ENCODE results near the gene PIGC. TPM values are rescaled to one million over a fixed set of nuclear protein-coding genes. Genes with fewer than 3 reads are reported as not detected.
"Not testable (repeated sequence)": the region's sequence is repeated elsewhere in the genome, so short reads cannot be mapped to it uniquely, and the experiment has no call there.

PIGC gene
- total and polyA plus RNA-seq, 9 donors = 22.7 to 31.6 (median 26.0) TPM

- DNase-seq = no peak
- Histone ChIP-seq H3K9me3 (replicated peaks; ENCODE audit: control insufficient read depth, low read depth, low read length) (no peaks in the 10 kb centered on the region), H3K4me1 (ENCODE audit: control insufficient read depth, insufficient read depth, low read length) (peaks cover 14% of the 10 kb centered on the region), H3K4me3 (ENCODE audit: low read length) (peak overlapping the region; percentile 87), H3K36me3 (ENCODE audit: control insufficient read depth, insufficient read depth, low read length) (peaks cover 5% of the 10 kb centered on the region), H3K27ac (ENCODE audit: low read length) (peak overlapping the region; percentile 70), H3K27me3 (ENCODE audit: control insufficient read depth, insufficient read depth, low read length) (no peaks in the 10 kb centered on the region)
- WGBS (ENCODE audit: insufficient coverage) = 0% methylated on average over 1 of the region's 3 CpGs
These were observed 865 bp downstream of the PIGC start for GRCh38 chr1:172442843-172443565.

DNA sequence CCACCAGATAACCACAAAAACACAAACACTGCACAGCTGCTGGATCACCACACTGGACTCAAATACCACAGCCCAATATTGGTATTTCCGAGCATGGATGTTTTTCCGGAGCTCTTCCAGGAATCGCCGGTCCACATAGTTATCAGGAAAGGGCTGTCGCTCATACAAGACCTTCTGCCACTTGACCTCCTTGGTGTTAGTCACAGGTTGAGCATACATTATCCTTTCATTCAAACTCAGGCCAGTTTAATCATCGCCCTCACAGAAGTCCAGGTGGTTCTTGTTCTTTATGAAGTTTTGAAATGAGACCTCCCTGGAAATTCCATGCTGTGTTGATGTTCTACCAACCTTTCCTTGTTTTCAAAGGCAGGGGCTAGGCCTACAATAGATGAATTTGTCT lies 1.5 kb downstream of the PIGC start:
- no peak overlapping the region for H3K27ac ChIP-seq (ENCODE audit: low read length)
- no peak overlapping the region for H3K4me3 ChIP-seq (ENCODE audit: low read length)
- peaks cover 5% of the 10 kb centered on the region for H3K36me3 ChIP-seq (ENCODE audit: control insufficient read depth, insufficient read depth, low read length)
- peaks cover 14% of the 10 kb centered on the region for H3K4me1 ChIP-seq (ENCODE audit: control insufficient read depth, insufficient read depth, low read length)
- no peaks in the 10 kb centered on the region for H3K27me3 ChIP-seq (ENCODE audit: control insufficient read depth, insufficient read depth, low read length)
- DNase-seq = no peak
- 98% methylated on average over 5 of the region's 6 CpGs for WGBS (ENCODE audit: insufficient coverage)
- H3K9me3 ChIP-seq (replicated peaks; ENCODE audit: control insufficient read depth, low read depth, low read length) = peaks cover 2% of the 10 kb centered on the region

GRCh38 chr1:172437183-172437582 lies 6.7 kb downstream of the PIGC start:
- H3K27ac ChIP-seq (ENCODE audit: low read length); H3K4me1 ChIP-seq (ENCODE audit: control insufficient read depth, insufficient read depth, low read length); H3K36me3 ChIP-seq (ENCODE audit: control insufficient read depth, insufficient read depth, low read length); DNase-seq; H3K27me3 ChIP-seq (ENCODE audit: control insufficient read depth, insufficient read depth, low read length); H3K4me3 ChIP-seq (ENCODE audit: low read length); H3K9me3 ChIP-seq (replicated peaks; ENCODE audit: control insufficient read depth, low read depth, low read length): not testable (repeated sequence)
- no CpG with 5 or more reads among the region's 3 CpGs for WGBS (ENCODE audit: insufficient coverage)

GRCh38 chr1:172431721-172432192 lies 12.1 kb downstream of the PIGC start:
- H3K36me3 ChIP-seq (ENCODE audit: control insufficient read depth, insufficient read depth, low read length) = no peaks in the 10 kb centered on the region
- 70% methylated on average over 8 of the region's 9 CpGs for WGBS (ENCODE audit: insufficient coverage)
- H3K9me3 ChIP-seq (replicated peaks; ENCODE audit: control insufficient read depth, low read depth, low read length) = no peaks in the 10 kb centered on the region
- no peaks in the 10 kb centered on the region for H3K27me3 ChIP-seq (ENCODE audit: control insufficient read depth, insufficient read depth, low read length)
- no peaks in the 10 kb centered on the region for H3K4me1 ChIP-seq (ENCODE audit: control insufficient read depth, insufficient read depth, low read length)
- no peak overlapping the region for H3K27ac ChIP-seq (ENCODE audit: low read length)
- no peak overlapping the region for H3K4me3 ChIP-seq (ENCODE audit: low read length)
- DNase-seq = no peak

GRCh38 chr1:172431204-172431603 lies 12.7 kb downstream of the PIGC start:
- DNase-seq = no peak
- Histone ChIP-seq H3K4me3 (ENCODE audit: low read length) (no peak overlapping the region), H3K9me3 (replicated peaks; ENCODE audit: control insufficient read depth, low read depth, low read length) (no peaks in the 10 kb centered on the region), H3K27me3 (ENCODE audit: control insufficient read depth, insufficient read depth, low read length) (no peaks in the 10 kb centered on the region), H3K27ac (ENCODE audit: low read length) (no peak overlapping the region), H3K36me3 (ENCODE audit: control insufficient read depth, insufficient read depth, low read length) (no peaks in the 10 kb centered on the region), H3K4me1 (ENCODE audit: control insufficient read depth, insufficient read depth, low read length) (no peaks in the 10 kb centered on the region)
- WGBS (ENCODE audit: insufficient coverage) = no CpG with 5 or more reads among the region's 2 CpGs

DNA sequence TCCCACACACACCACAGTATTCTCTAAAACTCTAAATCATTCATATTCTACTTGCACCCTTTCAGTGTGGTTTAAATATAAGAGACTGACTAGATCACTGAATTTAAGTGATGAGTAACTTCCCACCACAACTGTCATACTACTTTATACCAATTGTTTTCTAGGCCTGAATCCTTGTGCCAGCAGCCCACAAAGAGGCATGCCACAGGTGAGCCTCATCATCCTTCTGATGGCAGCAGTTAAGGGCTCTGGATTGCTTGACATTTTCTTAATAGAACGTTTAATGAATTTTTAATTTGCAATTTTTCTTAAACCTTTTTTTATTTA lies 13.8 kb downstream of the PIGC start:
- DNase-seq = no peak
- H3K27ac ChIP-seq (ENCODE audit: low read length) = no peak overlapping the region
- no peaks in the 10 kb centered on the region for H3K4me1 ChIP-seq (ENCODE audit: control insufficient read depth, insufficient read depth, low read length)
- no peak overlapping the region for H3K4me3 ChIP-seq (ENCODE audit: low read length)
- H3K9me3 ChIP-seq (replicated peaks; ENCODE audit: control insufficient read depth, low read depth, low read length) = no peaks in the 10 kb centered on the region
- no peaks in the 10 kb centered on the region for H3K27me3 ChIP-seq (ENCODE audit: control insufficient read depth, insufficient read depth, low read length)
- no peaks in the 10 kb centered on the region for H3K36me3 ChIP-seq (ENCODE audit: control insufficient read depth, insufficient read depth, low read length)
- WGBS (ENCODE audit: insufficient coverage) = no CpG with 5 or more reads among the region's 1 CpG

GRCh38 chr1:172429331-172430127 lies 14.3 kb downstream of the PIGC start:
- no peak overlapping the region for H3K4me3 ChIP-seq (ENCODE audit: low read length)
- H3K36me3 ChIP-seq (ENCODE audit: control insufficient read depth, insufficient read depth, low read length) = no peaks in the 10 kb centered on the region
- no peaks in the 10 kb centered on the region for H3K27me3 ChIP-seq (ENCODE audit: control insufficient read depth, insufficient read depth, low read length)
- 71% methylated on average over 1 of the region's 1 CpG for WGBS (ENCODE audit: insufficient coverage)
- no peaks in the 10 kb centered on the region for H3K4me1 ChIP-seq (ENCODE audit: control insufficient read depth, insufficient read depth, low read length)
- DNase-seq = peak; percentile 91
- H3K9me3 ChIP-seq (replicated peaks; ENCODE audit: control insufficient read depth, low read depth, low read length) = no peaks in the 10 kb centered on the region
- H3K27ac ChIP-seq (ENCODE audit: low read length) = no peak overlapping the region

DNA sequence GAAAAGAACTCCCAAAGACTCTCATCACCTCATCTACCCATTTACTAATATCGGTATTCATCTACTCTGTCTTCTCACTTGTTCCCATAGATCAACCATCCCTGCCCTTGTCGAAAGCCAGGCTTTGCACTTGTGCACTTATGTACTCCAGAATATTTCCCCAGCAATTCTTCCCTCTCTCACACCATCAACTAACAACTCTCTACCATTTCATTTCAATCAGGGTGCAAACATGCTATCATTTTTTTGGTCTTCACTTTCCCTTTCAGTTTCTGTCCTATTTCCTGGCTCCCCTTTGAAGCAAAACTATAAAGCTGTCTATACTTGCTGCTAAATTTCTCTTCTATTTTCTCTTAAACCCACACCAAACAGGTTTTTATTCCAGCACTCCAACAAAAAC lies 16.7 kb downstream of the PIGC start:
- no peak overlapping the region for H3K27ac ChIP-seq (ENCODE audit: low read length)
- WGBS (ENCODE audit: insufficient coverage) = 78% methylated on average over 2 of the region's 2 CpGs

GRCh38 chr1:172425339-172425738 lies 18.5 kb downstream of the PIGC start:
- 100% methylated on average over 3 of the region's 3 CpGs for WGBS (ENCODE audit: insufficient coverage)
- no peak for DNase-seq
- Histone ChIP-seq H3K9me3 (replicated peaks; ENCODE audit: control insufficient read depth, low read depth, low read length) (no peaks in the 10 kb centered on the region), H3K4me1 (ENCODE audit: control insufficient read depth, insufficient read depth, low read length) (peaks cover 5% of the 10 kb centered on the region), H3K4me3 (ENCODE audit: low read length) (no peak overlapping the region), H3K27me3 (ENCODE audit: control insufficient read depth, insufficient read depth, low read length) (no peaks in the 10 kb centered on the region), H3K27ac (ENCODE audit: low read length) (no peak overlapping the region), H3K36me3 (ENCODE audit: control insufficient read depth, insufficient read depth, low read length) (no peaks in the 10 kb centered on the region)

More for the DNA sequence above, 16.7 kb downstream of the PIGC start:
- Histone ChIP-seq H3K4me1 (ENCODE audit: control insufficient read depth, insufficient read depth, low read length) (peaks cover under 1% of the 10 kb centered on the region), H3K9me3 (replicated peaks; ENCODE audit: control insufficient read depth, low read depth, low read length) (no peaks in the 10 kb centered on the region), H3K27me3 (ENCODE audit: control insufficient read depth, insufficient read depth, low read length) (no peaks in the 10 kb centered on the region), H3K36me3 (ENCODE audit: control insufficient read depth, insufficient read depth, low read length) (no peaks in the 10 kb centered on the region), H3K4me3 (ENCODE audit: low read length) (no peak overlapping the region)
- DNase-seq = no peak

GRCh38 chr1:172423336-172423735 lies 20.5 kb downstream of the PIGC start:
- Histone ChIP-seq H3K27ac (ENCODE audit: low read length) (no peak overlapping the region), H3K9me3 (replicated peaks; ENCODE audit: control insufficient read depth, low read depth, low read length) (no peaks in the 10 kb centered on the region), H3K36me3 (ENCODE audit: control insufficient read depth, insufficient read depth, low read length) (no peaks in the 10 kb centered on the region), H3K4me3 (ENCODE audit: low read length) (no peak overlapping the region), H3K4me1 (ENCODE audit: control insufficient read depth, insufficient read depth, low read length) (peaks cover 5% of the 10 kb centered on the region), H3K27me3 (ENCODE audit: control insufficient read depth, insufficient read depth, low read length) (no peaks in the 10 kb centered on the region)
- DNase-seq = no peak
- 100% methylated on average over 1 of the region's 2 CpGs for WGBS (ENCODE audit: insufficient coverage)
